Measurements from ENCODE around the gene ANO1.

DNA sequence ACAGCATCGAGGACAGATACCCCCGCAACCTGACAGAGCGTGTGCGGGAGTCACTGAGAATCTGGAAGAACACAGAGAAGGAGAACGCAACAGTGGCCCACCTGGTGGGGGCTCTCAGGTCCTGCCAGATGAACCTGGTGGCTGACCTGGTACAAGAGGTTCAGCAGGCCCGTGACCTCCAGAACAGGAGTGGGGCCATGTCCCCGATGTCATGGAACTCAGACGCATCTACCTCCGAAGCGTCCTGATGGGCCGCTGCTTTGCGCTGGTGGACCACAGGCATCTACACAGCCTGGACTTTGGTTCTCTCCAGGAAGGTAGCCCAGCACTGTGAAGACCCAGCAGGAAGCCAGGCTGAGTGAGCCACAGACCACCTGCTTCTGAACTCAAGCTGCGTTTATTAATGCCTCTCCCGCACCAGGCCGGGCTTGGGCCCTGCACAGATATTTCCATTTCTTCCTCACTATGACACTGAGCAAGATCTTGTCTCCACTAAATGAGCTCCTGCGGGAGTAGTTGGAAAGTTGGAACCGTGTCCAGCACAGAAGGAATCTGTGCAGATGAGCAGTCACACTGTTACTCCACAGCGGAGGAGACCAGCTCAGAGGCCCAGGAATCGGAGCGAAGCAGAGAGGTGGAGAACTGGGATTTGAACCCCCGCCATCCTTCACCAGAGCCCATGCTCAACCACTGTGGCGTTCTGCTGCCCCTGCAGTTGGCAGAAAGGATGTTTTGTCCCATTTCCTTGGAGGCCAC lies 128.3 kb downstream of the ANO1 start:
- TF ChIP-seq, protein P1, sequence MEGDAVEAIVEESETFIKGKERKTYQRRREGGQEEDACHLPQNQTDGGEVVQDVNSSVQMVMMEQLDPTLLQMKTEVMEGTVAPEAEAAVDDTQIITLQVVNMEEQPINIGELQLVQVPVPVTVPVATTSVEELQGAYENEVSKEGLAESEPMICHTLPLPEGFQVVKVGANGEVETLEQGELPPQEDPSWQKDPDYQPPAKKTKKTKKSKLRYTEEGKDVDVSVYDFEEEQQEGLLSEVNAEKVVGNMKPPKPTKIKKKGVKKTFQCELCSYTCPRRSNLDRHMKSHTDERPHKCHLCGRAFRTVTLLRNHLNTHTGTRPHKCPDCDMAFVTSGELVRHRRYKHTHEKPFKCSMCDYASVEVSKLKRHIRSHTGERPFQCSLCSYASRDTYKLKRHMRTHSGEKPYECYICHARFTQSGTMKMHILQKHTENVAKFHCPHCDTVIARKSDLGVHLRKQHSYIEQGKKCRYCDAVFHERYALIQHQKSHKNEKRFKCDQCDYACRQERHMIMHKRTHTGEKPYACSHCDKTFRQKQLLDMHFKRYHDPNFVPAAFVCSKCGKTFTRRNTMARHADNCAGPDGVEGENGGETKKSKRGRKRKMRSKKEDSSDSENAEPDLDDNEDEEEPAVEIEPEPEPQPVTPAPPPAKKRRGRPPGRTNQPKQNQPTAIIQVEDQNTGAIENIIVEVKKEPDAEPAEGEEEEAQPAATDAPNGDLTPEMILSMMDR (IDR thresholded peaks at IDR 0.05; ENCODE audit: insufficient read depth, low read length, poor library complexity, severe bottlenecking): no peak
- TF ChIP-seq EZH2phosphoT487 (conservative IDR thresholded peaks at IDR 0.05; ENCODE audit: low read length): no peak

All from SU-DHL-6 (cell line).